K562 (cell line): ENCODE measurements around the gene CBFA2T2. TPM values are rescaled to one million over a fixed set of nuclear protein-coding genes. Genes with fewer than 3 reads are reported as not detected.

Experiments
- CBFA2T2 ChIP-seq: fragments of 450-650 bp; conservative IDR thresholded peaks from 2 replicates; pipeline ENCODE4 v1.6.1; 2017; ENCODE audit warnings: mild to moderate bottlenecking
- FOXA3 ChIP-seq, 2 experiments: fragments of 450-650 bp in 1 of 2; sonication (generic) in 1 of 2; formaldehyde crosslinking; IDR thresholded peaks in 1 of 2; conservative IDR thresholded peaks in 1 of 2; 2 replicates each; pipeline versions ENCODE4 v1.4.0 to v1.8.0; 2020 to 2022; ENCODE audit warnings: mild to moderate bottlenecking in 2 of 2, missing genetic modification reagents in 1 of 2
- HSF4 ChIP-seq: fragments of 250-450 bp; sonication (Bioruptor Pico); IDR thresholded peaks from 2 replicates; pipeline ENCODE4 v2.1.2; 2022; ENCODE audit warnings: mild to moderate bottlenecking, moderate library complexity, borderline replicate concordance
- NCOA2 ChIP-seq, 2 experiments: fragments of 450-650 bp; IDR thresholded peaks; 2 replicates each; pipeline ENCODE4 v1.6.1; 2018; ENCODE audit warnings: mild to moderate bottlenecking in 2 of 2, moderate library complexity in 1 of 2; ENCODE audit not compliant: partially characterized antibody in 2 of 2
- RNF219 ChIP-seq: fragments of 250-450 bp; sonication (Bioruptor Pico); IDR thresholded peaks from 2 replicates; pipeline ENCODE4 v1.5.0; 2022; ENCODE audit warnings: mild to moderate bottlenecking
- RREB1 ChIP-seq: fragments of 250-450 bp; sonication (Bioruptor Pico); IDR thresholded peaks from 2 replicates; pipeline ENCODE4 v1.4.0; 2020
- STAT5B ChIP-seq: fragments of 250-450 bp; sonication (Bioruptor Pico); IDR thresholded peaks from 2 replicates; pipeline ENCODE4 v1.8.0; 2021; ENCODE audit warnings: mild to moderate bottlenecking, inconsistent platforms
- THAP12 ChIP-seq: fragments of 250-450 bp; sonication (Bioruptor Pico); IDR thresholded peaks from 2 replicates; pipeline ENCODE4 v1.9.0; 2021; ENCODE audit warnings: mild to moderate bottlenecking, inconsistent platforms
- ZBTB34 ChIP-seq: fragments of 250-450 bp; sonication (Bioruptor Pico); IDR thresholded peaks from 2 replicates; pipeline ENCODE4 v1.8.0; 2021; ENCODE audit warnings: mild to moderate bottlenecking, moderate library complexity
- ZNF197 ChIP-seq: fragments of 200-800 bp; sonication (Bioruptor generic); IDR thresholded peaks from 2 replicates; pipeline ENCODE4 v1.6.1; 2016; ENCODE audit warnings: low read depth, missing genetic modification characterization, missing compliant biosample characterization
- ZNF583 ChIP-seq: fragments of 250-450 bp; sonication (Bioruptor Pico); IDR thresholded peaks from 2 replicates; pipeline ENCODE4 v1.4.0; 2020
- polyA plus RNA-seq, 8 experiments: library from polyadenylated mRNA; depleted of rRNA in 4 of 8; stranded (reverse) in 5 of 8; unstranded in 3 of 8; fragments of >200 nt; fragmentation: Nextera tagmentation in 2 of 8; fragmentation: Illumina TruSeq in 1 of 8; extraction: Ambion mirVana in 2 of 8; extraction: Trizol in 1 of 8; gene quantifications; 2 replicates each; pipeline versions ENCODE4 v1.2.1 to v1.2.3, GENCODE V29; 2011 to 2014; ENCODE audit warnings: inconsistent platforms in 1 of 8, missing spikeins in 1 of 8
- total RNA-seq, 7 experiments: library from RNA; depleted of rRNA in 6 of 7; stranded (reverse); fragments of >200 nt in 6 of 7; fragmentation: Illumina TruSeq in 2 of 7; extraction: Trizol in 2 of 7; gene quantifications; 2 replicates each; pipeline versions ENCODE4 v1.2.1 to v1.2.3, GENCODE V29; 2011 to 2021; ENCODE audit warnings: low replicate concordance in 1 of 7

Gene CBFA2T2
- total and polyA plus RNA-seq, 9 of the 15 experiments (the other 6 are each of a cell fraction or from before 2014, with no cell fraction given) = 0.27 to 9.6 (median 5.8) TPM

- TF ChIP-seq ZBTB34 (CRISPR knock-in tag) (no peak), ZNF583 (CRISPR knock-in tag) (no peak), RREB1 (CRISPR knock-in tag) (no peak), CBFA2T2 (no peak), FOXA3 (CRISPR knock-in tag; conservative IDR thresholded peaks at IDR 0.05 in 1 of 2, IDR thresholded peaks at IDR 0.05 in 1 of 2) (no peak), RNF219 (CRISPR knock-in tag) (no peak), STAT5B (CRISPR knock-in tag) (no peak), THAP12 (CRISPR knock-in tag) (no peak), HSF4 (CRISPR knock-in tag) (no peak), ZNF197 (CRISPR knock-in tag) (no peak), NCOA2 (IDR thresholded peaks at IDR 0.05; ENCODE audit: partially characterized antibody in 2 of 2) (no peak)
Observed at GRCh38 chr20:33655164-33655563, 165.3 kb downstream of the CBFA2T2 start (continued).
